ENCODE measurements around the gene FGF8. TPM values are rescaled to one million over a fixed set of nuclear protein-coding genes. Genes with fewer than 3 reads are reported as not detected.

The FGF8 gene
- total and polyA plus RNA-seq, 2 of the 4 experiments (the other 2 are of a cell fraction), result 0.17 TPM; not detected in 1

- in situ Hi-C loops (cut with MboI; ENCODE audit: low sequenced_read_pairs) (no loop called here), intact Hi-C loops (cut with micrococcal nuclease) (no loop called here), dilution Hi-C loops (cut with HindIII; ENCODE audit: low sequenced_read_pairs, unreplicated experiment) (no loop called here)
- peaks cover 89% of the 10 kb centered on the region for H3K27me3 ChIP-seq (ENCODE audit: control insufficient read depth, insufficient read depth, low read length)
- no peak overlapping the region for H3K4ac ChIP-seq (ENCODE audit: low read depth, low read length)
- no peak overlapping the region for H2BK15ac ChIP-seq (ENCODE audit: low read depth, low read length)
- H3K79me1 ChIP-seq (ENCODE audit: low read depth in 1 of 2, low read length in 2 of 2), result no peaks in the 10 kb centered on the region
- ATAC-seq (ENCODE audit: low read depth) (no peak), DNase-seq (no peak)
- no peaks in the 10 kb centered on the region; the same call in 1 of the 2 replicates for H3K9me3 ChIP-seq (ENCODE audit: control insufficient read depth, insufficient read depth, low read length)
- no peak overlapping the region for H2AK9ac ChIP-seq (replicated peaks; ENCODE audit: low read depth, low read length, poor library complexity)
- H3K9me1 ChIP-seq (ENCODE audit: insufficient read depth, low read length), result no peaks in the 10 kb centered on the region
- H2AK5ac ChIP-seq (ENCODE audit: low read depth, low read length), result no peak overlapping the region
- H3K4me1 ChIP-seq (ENCODE audit: control insufficient read depth, insufficient read depth, low read length), result no peaks in the 10 kb centered on the region
- H3K23ac ChIP-seq (ENCODE audit: low read depth, low read length), result no peak overlapping the region
- H3K56ac ChIP-seq (ENCODE audit: extremely low read depth, insufficient read depth, low read length), result no peak overlapping the region
- H3K36me3 ChIP-seq (ENCODE audit: control insufficient read depth, insufficient read depth, low read length), result no peaks in the 10 kb centered on the region
- no peak overlapping the region for H2BK5ac ChIP-seq (ENCODE audit: low read depth, low read length, poor library complexity, severe bottlenecking)
- no peak overlapping the region for H3K9ac ChIP-seq (ENCODE audit: low read depth, low read length)
- no peak overlapping the region for H2AFZ ChIP-seq (replicated peaks; ENCODE audit: low read length, poor library complexity)
- no peak overlapping the region for H3K27ac ChIP-seq (ENCODE audit: insufficient read depth, low read length)
- no peak overlapping the region for H3K4me2 ChIP-seq (ENCODE audit: low read depth, low read length)
- no peak overlapping the region for H3K18ac ChIP-seq (ENCODE audit: low read depth, low read length)
- CTCF ChIA-PET, result no interaction called here
- WGBS, 2 experiments (ENCODE audit: extremely low coverage in 2 of 2, insufficient read length in 1 of 2), result 54% methylated on average over 7 of the region's 12 CpGs; no CpG with 5 or more reads in 1 of the 2 experiments
- BruUV-seq (replicated peaks), result no TSS peak
- H2BK120ac ChIP-seq (ENCODE audit: low read depth, low read length), result no peak overlapping the region
- no peak overlapping the region for H3K14ac ChIP-seq (replicated peaks; ENCODE audit: low read depth, low read length)
- POLR2A ChIA-PET (ENCODE audit: unreplicated experiment), result no interaction called here
- H2BK20ac ChIP-seq (ENCODE audit: low read depth, low read length), result no peak overlapping the region
- no peaks in the 10 kb centered on the region for H4K20me1 ChIP-seq (ENCODE audit: insufficient read depth, low read length)
- TF ChIP-seq RAD21 (IDR thresholded peaks at IDR 0.05; ENCODE audit: low read length) (no peak), SMC3 (IDR thresholded peaks at IDR 0.05; ENCODE audit: low read depth, low read length) (no peak), MXI1 (IDR thresholded peaks at IDR 0.05; ENCODE audit: borderline replicate concordance, low read depth, low read length) (no peak), CHD1 (IDR thresholded peaks at IDR 0.05; ENCODE audit: low read depth, low read length) (no peak), BHLHE40 (IDR thresholded peaks at IDR 0.05; ENCODE audit: low read depth, low read length) (no peak), NFE2L2 (IDR thresholded peaks at IDR 0.05; ENCODE audit: low read depth, low read length) (no peak), RCOR1 (IDR thresholded peaks at IDR 0.05; ENCODE audit: insufficient replicate concordance, low read length) (no peak), MAZ (IDR thresholded peaks at IDR 0.05; ENCODE audit: borderline replicate concordance, low read depth, low read length) (no peak), MAFK (IDR thresholded peaks at IDR 0.05; ENCODE audit: low read depth, low read length) (no peak)
- TF ChIP-seq, protein P1, sequence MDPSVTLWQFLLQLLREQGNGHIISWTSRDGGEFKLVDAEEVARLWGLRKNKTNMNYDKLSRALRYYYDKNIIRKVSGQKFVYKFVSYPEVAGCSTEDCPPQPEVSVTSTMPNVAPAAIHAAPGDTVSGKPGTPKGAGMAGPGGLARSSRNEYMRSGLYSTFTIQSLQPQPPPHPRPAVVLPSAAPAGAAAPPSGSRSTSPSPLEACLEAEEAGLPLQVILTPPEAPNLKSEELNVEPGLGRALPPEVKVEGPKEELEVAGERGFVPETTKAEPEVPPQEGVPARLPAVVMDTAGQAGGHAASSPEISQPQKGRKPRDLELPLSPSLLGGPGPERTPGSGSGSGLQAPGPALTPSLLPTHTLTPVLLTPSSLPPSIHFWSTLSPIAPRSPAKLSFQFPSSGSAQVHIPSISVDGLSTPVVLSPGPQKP (IDR thresholded peaks at IDR 0.05; ENCODE audit: borderline replicate concordance, low read depth, low read length), result no peak
- H3K4me3 ChIP-seq (ENCODE audit: insufficient read depth, low read depth, low read length), result no peak overlapping the region
- H4K91ac ChIP-seq (ENCODE audit: insufficient read depth, low read depth, low read length), result no peak overlapping the region
- no peak overlapping the region for H4K5ac ChIP-seq (ENCODE audit: low read depth, low read length)
- H4K8ac ChIP-seq (ENCODE audit: low read depth in 2 of 2, low read length in 2 of 2), result no peak overlapping the region
Observed at GRCh38 chr10:101766753-101767599, 8.9 kb downstream of the FGF8 start.
